ENCODE measurements around the gene TBCD.

The TBCD gene

DNA sequence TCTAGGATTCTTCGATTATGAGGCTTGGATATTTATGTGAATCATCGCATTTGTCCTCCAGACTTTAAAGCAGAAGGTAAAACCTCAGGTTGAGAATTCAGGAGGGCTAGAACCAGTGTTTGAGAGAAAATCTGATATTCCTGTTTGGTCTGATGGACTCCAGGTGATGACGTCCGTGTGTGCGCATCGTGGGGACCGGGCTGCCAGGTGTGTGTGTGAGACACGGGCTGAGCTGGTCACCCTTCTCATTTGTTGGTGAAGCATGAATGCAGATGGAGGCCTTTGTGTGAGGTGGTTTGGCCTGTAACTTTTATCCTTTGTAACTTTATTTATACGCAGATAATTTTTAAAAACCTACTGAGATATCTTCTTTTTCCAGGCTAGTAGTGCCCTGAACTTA, 45.2 kb downstream of the TBCD start:
- Histone ChIP-seq H3K36me3 (ENCODE audit: control insufficient read depth, insufficient read depth, low read length) (peaks cover 54% of the 10 kb centered on the region), H3K4me3 (ENCODE audit: low read depth, low read length) (no peak overlapping the region), H3K27me3 (ENCODE audit: control insufficient read depth, insufficient read depth, low read length) (no peaks in the 10 kb centered on the region), H3K27ac (ENCODE audit: low read depth, low read length) (no peak overlapping the region), H3K9me3 (ENCODE audit: control insufficient read depth, insufficient read depth, low read length) (no peaks in the 10 kb centered on the region), H3K4me1 (ENCODE audit: control insufficient read depth, insufficient read depth, low read length) (no peaks in the 10 kb centered on the region), H3K9ac (ENCODE audit: low read depth, low read length) (no peak overlapping the region)

- Histone ChIP-seq H3K4me1 (ENCODE audit: control insufficient read depth, insufficient read depth, low read length) (no peaks in the 10 kb centered on the region), H3K27ac (ENCODE audit: low read depth, low read length) (no peak overlapping the region), H3K9me3 (ENCODE audit: control insufficient read depth, insufficient read depth, low read length) (no peaks in the 10 kb centered on the region), H3K4me3 (ENCODE audit: low read depth, low read length) (no peak overlapping the region), H3K27me3 (ENCODE audit: control insufficient read depth, insufficient read depth, low read length) (no peaks in the 10 kb centered on the region), H3K36me3 (ENCODE audit: control insufficient read depth, insufficient read depth, low read length) (peaks cover 52% of the 10 kb centered on the region), H3K9ac (ENCODE audit: low read depth, low read length) (no peak overlapping the region)
Observed at GRCh38 chr17:82798752-82799151, 46.9 kb downstream of the TBCD start.

DNA sequence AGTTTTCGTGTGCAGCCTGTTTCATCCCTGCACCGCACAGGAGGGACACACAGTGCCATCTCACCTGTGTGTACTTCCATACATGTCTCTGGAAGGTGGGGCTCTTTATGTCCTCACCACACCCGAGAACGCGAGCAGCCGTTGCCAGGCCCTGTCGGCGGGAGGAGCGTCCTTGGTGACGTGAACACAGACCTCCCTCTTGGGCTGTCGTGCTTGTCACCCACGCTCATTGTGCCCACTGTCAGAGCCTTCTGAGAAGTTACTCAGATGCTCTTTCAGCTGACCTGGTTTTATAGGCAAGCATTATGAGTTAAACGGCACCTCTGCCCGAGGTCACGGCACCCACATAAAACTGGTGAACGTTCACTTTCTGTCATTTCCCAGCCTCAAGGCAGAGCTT, 47.7 kb downstream of the TBCD start:
- peaks cover 52% of the 10 kb centered on the region for H3K36me3 ChIP-seq (ENCODE audit: control insufficient read depth, insufficient read depth, low read length)
- no peak overlapping the region for H3K27ac ChIP-seq (ENCODE audit: low read depth, low read length)
- H3K27me3 ChIP-seq (ENCODE audit: control insufficient read depth, insufficient read depth, low read length) = no peaks in the 10 kb centered on the region
- H3K9ac ChIP-seq (ENCODE audit: low read depth, low read length) = no peak overlapping the region
- no peaks in the 10 kb centered on the region for H3K4me1 ChIP-seq (ENCODE audit: control insufficient read depth, insufficient read depth, low read length)
- no peak overlapping the region for H3K4me3 ChIP-seq (ENCODE audit: low read depth, low read length)
- no peaks in the 10 kb centered on the region for H3K9me3 ChIP-seq (ENCODE audit: control insufficient read depth, insufficient read depth, low read length)

DNA sequence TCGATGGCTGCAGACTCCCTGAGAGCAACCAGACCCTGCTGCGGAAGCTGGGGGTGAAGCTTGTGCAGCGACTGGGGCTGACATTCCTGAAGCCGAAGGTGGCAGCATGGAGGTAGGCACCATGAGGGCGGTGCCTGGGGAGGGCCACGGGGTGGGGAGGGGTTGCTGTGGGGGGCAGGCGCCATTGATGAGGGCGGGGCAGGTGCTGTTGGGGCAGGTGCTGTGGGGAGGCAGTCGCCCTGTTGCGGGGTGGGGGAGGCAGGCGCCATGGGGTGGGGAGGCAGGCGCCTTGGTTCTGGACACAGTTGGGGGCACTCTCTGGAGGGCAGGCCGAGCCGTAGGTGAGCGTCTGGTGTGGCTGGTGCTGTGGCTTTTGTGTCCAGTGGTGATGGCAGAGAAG, 49.0 kb downstream of the TBCD start:
- no peaks in the 10 kb centered on the region for H3K27me3 ChIP-seq (ENCODE audit: control insufficient read depth, insufficient read depth, low read length)
- H3K4me3 ChIP-seq (ENCODE audit: low read depth, low read length) = no peak overlapping the region
- no peak overlapping the region for H3K27ac ChIP-seq (ENCODE audit: low read depth, low read length)
- no peaks in the 10 kb centered on the region for H3K4me1 ChIP-seq (ENCODE audit: control insufficient read depth, insufficient read depth, low read length)
- no peak overlapping the region for H3K9ac ChIP-seq (ENCODE audit: low read depth, low read length)
- H3K36me3 ChIP-seq (ENCODE audit: control insufficient read depth, insufficient read depth, low read length) = peaks cover 48% of the 10 kb centered on the region
- no peaks in the 10 kb centered on the region for H3K9me3 ChIP-seq (ENCODE audit: control insufficient read depth, insufficient read depth, low read length)

GRCh38 chr17:82801377-82801970, 49.6 kb downstream of the TBCD start:
- no peak overlapping the region for H3K27ac ChIP-seq (ENCODE audit: low read depth, low read length)
- no peaks in the 10 kb centered on the region for H3K27me3 ChIP-seq (ENCODE audit: control insufficient read depth, insufficient read depth, low read length)
- H3K9ac ChIP-seq (ENCODE audit: low read depth, low read length) = no peak overlapping the region
- H3K4me3 ChIP-seq (ENCODE audit: low read depth, low read length) = no peak overlapping the region
- H3K9me3 ChIP-seq (ENCODE audit: control insufficient read depth, insufficient read depth, low read length) = no peaks in the 10 kb centered on the region
- H3K36me3 ChIP-seq (ENCODE audit: control insufficient read depth, insufficient read depth, low read length) = peaks cover 49% of the 10 kb centered on the region
- no peaks in the 10 kb centered on the region for H3K4me1 ChIP-seq (ENCODE audit: control insufficient read depth, insufficient read depth, low read length)

- Histone ChIP-seq H3K4me3 (ENCODE audit: low read depth, low read length) (no peak overlapping the region), H3K27ac (ENCODE audit: low read depth, low read length) (no peak overlapping the region), H3K27me3 (ENCODE audit: control insufficient read depth, insufficient read depth, low read length) (no peaks in the 10 kb centered on the region), H3K9me3 (ENCODE audit: control insufficient read depth, insufficient read depth, low read length) (no peaks in the 10 kb centered on the region), H3K9ac (ENCODE audit: low read depth, low read length) (no peak overlapping the region), H3K36me3 (ENCODE audit: control insufficient read depth, insufficient read depth, low read length) (peaks cover 51% of the 10 kb centered on the region), H3K4me1 (ENCODE audit: control insufficient read depth, insufficient read depth, low read length) (no peaks in the 10 kb centered on the region)
Observed at GRCh38 chr17:82802075-82802780, 50.4 kb downstream of the TBCD start.

DNA sequence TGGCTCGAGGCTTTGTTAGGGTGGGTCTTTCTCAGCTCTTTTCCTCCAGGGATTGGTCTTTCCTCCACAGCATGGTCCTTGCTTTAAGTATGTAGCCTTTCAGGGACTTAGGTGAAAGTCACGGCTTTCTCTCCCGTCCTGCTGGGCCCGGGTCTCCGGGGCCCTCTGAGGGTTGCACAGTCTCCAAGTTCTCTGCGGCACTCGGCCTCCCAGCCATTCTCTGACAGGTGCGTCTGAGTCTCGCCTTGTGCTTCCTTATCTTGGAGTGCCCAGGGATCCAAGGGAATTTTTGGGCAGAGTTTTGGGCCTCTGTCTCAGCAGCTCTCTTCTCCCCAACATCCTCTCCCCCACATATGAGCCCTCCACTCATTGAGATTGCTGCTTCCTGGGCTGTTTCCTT, 51.3 kb downstream of the TBCD start:
- Histone ChIP-seq H3K27ac (ENCODE audit: low read depth, low read length) (no peak overlapping the region), H3K36me3 (ENCODE audit: control insufficient read depth, insufficient read depth, low read length) (peaks cover 56% of the 10 kb centered on the region), H3K9ac (ENCODE audit: low read depth, low read length) (no peak overlapping the region), H3K4me1 (ENCODE audit: control insufficient read depth, insufficient read depth, low read length) (no peaks in the 10 kb centered on the region), H3K27me3 (ENCODE audit: control insufficient read depth, insufficient read depth, low read length) (no peaks in the 10 kb centered on the region), H3K9me3 (ENCODE audit: control insufficient read depth, insufficient read depth, low read length) (no peaks in the 10 kb centered on the region), H3K4me3 (ENCODE audit: low read depth, low read length) (no peak overlapping the region)

GRCh38 chr17:82803606-82804005, 51.7 kb downstream of the TBCD start:
- Histone ChIP-seq H3K36me3 (ENCODE audit: control insufficient read depth, insufficient read depth, low read length) (peaks cover 52% of the 10 kb centered on the region), H3K27ac (ENCODE audit: low read depth, low read length) (no peak overlapping the region), H3K9ac (ENCODE audit: low read depth, low read length) (no peak overlapping the region), H3K27me3 (ENCODE audit: control insufficient read depth, insufficient read depth, low read length) (no peaks in the 10 kb centered on the region), H3K4me3 (ENCODE audit: low read depth, low read length) (no peak overlapping the region), H3K4me1 (ENCODE audit: control insufficient read depth, insufficient read depth, low read length) (no peaks in the 10 kb centered on the region), H3K9me3 (ENCODE audit: control insufficient read depth, insufficient read depth, low read length) (no peaks in the 10 kb centered on the region)

GRCh38 chr17:82804442-82805191, 52.8 kb downstream of the TBCD start:
- Histone ChIP-seq H3K4me1 (ENCODE audit: control insufficient read depth, insufficient read depth, low read length) (no peaks in the 10 kb centered on the region), H3K9me3 (ENCODE audit: control insufficient read depth, insufficient read depth, low read length) (no peaks in the 10 kb centered on the region), H3K36me3 (ENCODE audit: control insufficient read depth, insufficient read depth, low read length) (peaks cover 52% of the 10 kb centered on the region), H3K9ac (ENCODE audit: low read depth, low read length) (no peak overlapping the region), H3K27me3 (ENCODE audit: control insufficient read depth, insufficient read depth, low read length) (no peaks in the 10 kb centered on the region), H3K27ac (ENCODE audit: low read depth, low read length) (no peak overlapping the region), H3K4me3 (ENCODE audit: low read depth, low read length) (no peak overlapping the region)

GRCh38 chr17:82805254-82805653, 53.4 kb downstream of the TBCD start:
- Histone ChIP-seq H3K4me1 (ENCODE audit: control insufficient read depth, insufficient read depth, low read length) (no peaks in the 10 kb centered on the region), H3K9me3 (ENCODE audit: control insufficient read depth, insufficient read depth, low read length) (no peaks in the 10 kb centered on the region), H3K4me3 (ENCODE audit: low read depth, low read length) (no peak overlapping the region), H3K9ac (ENCODE audit: low read depth, low read length) (no peak overlapping the region), H3K27me3 (ENCODE audit: control insufficient read depth, insufficient read depth, low read length) (no peaks in the 10 kb centered on the region), H3K27ac (ENCODE audit: low read depth, low read length) (no peak overlapping the region), H3K36me3 (ENCODE audit: control insufficient read depth, insufficient read depth, low read length) (peaks cover 53% of the 10 kb centered on the region)

GRCh38 chr17:82805823-82806222, 54.0 kb downstream of the TBCD start:
- H3K27ac ChIP-seq (ENCODE audit: low read depth, low read length) = no peak overlapping the region
- no peak overlapping the region for H3K9ac ChIP-seq (ENCODE audit: low read depth, low read length)
- H3K4me3 ChIP-seq (ENCODE audit: low read depth, low read length) = no peak overlapping the region
- no peaks in the 10 kb centered on the region for H3K27me3 ChIP-seq (ENCODE audit: control insufficient read depth, insufficient read depth, low read length)
- no peaks in the 10 kb centered on the region for H3K4me1 ChIP-seq (ENCODE audit: control insufficient read depth, insufficient read depth, low read length)
- H3K36me3 ChIP-seq (ENCODE audit: control insufficient read depth, insufficient read depth, low read length) = peaks cover 53% of the 10 kb centered on the region
- H3K9me3 ChIP-seq (ENCODE audit: control insufficient read depth, insufficient read depth, low read length) = no peaks in the 10 kb centered on the region
